SK-N-SH treated with all-trans-retinoic acid at 6 μM for 48 hours (cell line): ENCODE data around the gene SDR42E2.

ENCODE experiments used
- ATAC-seq: fragments of 200-7000 bp; cut with Tn5 transposase; 3 replicates; pipeline ENCODE4 v1.9.1; 2020; ENCODE audit warnings: mild to moderate bottlenecking, moderate library complexity
- ARNTL ChIP-seq: fragments of 450-650 bp; formaldehyde crosslinking; IDR thresholded peaks from 2 replicates; pipeline ENCODE4 v1.5.0; 2020; ENCODE audit warnings: low read depth, mild to moderate bottlenecking, moderate library complexity, borderline replicate concordance
- BACH2 ChIP-seq: fragments of 250-450 bp; sonication (Bioruptor Pico); IDR thresholded peaks from 2 replicates; pipeline ENCODE4 v1.9.0; 2021; ENCODE audit warnings: mild to moderate bottlenecking, borderline replicate concordance
- CSDC2 ChIP-seq: fragments of 250-450 bp; sonication (Bioruptor Pico); IDR thresholded peaks from 2 replicates; pipeline ENCODE4 v1.5.0; 2020; ENCODE audit warnings: mild to moderate bottlenecking, moderate library complexity
- ESRRG ChIP-seq: fragments of 250-450 bp; sonication (Bioruptor Pico); IDR thresholded peaks from 2 replicates; pipeline ENCODE4 v1.6.1; 2021; ENCODE audit warnings: mild to moderate bottlenecking
- GLIS3 ChIP-seq: fragments of 250-450 bp; sonication (Bioruptor Pico); IDR thresholded peaks from 2 replicates; pipeline ENCODE4 v1.5.0; 2020; ENCODE audit warnings: mild to moderate bottlenecking, moderate library complexity
- ISL1 ChIP-seq: fragments of 250-450 bp; sonication (Bioruptor Pico); IDR thresholded peaks from 2 replicates; pipeline ENCODE4 v2.1.2; 2022; ENCODE audit warnings: mild to moderate bottlenecking, moderate library complexity
- OSR1 ChIP-seq: fragments of 250-450 bp; sonication (Bioruptor Pico); IDR thresholded peaks from 2 replicates; pipeline ENCODE4 v1.8.0; 2022; ENCODE audit warnings: moderate library complexity, mild to moderate bottlenecking, inconsistent platforms
- RARB ChIP-seq: fragments of 250-450 bp; sonication (Bioruptor Pico); IDR thresholded peaks from 2 replicates; pipeline ENCODE4 v1.8.0; 2021; ENCODE audit warnings: mild to moderate bottlenecking, moderate library complexity
- TCF4 ChIP-seq: fragments of 250-450 bp; sonication (Bioruptor Pico); IDR thresholded peaks from 2 replicates; pipeline ENCODE4 v1.8.0; 2021; ENCODE audit warnings: mild to moderate bottlenecking, moderate library complexity, borderline replicate concordance
- TOX ChIP-seq: fragments of 250-450 bp; sonication (Bioruptor Pico); IDR thresholded peaks from 2 replicates; pipeline ENCODE4 v1.8.0; 2021; ENCODE audit warnings: mild to moderate bottlenecking, moderate library complexity, borderline replicate concordance
- ZC3H10 ChIP-seq: fragments of 250-450 bp; sonication (Bioruptor Pico); IDR thresholded peaks from 2 replicates; pipeline ENCODE4 v1.5.1; 2021; ENCODE audit warnings: mild to moderate bottlenecking, moderate library complexity
- ZFP3 ChIP-seq: fragments of 250-450 bp; sonication (Bioruptor Pico); IDR thresholded peaks from 2 replicates; pipeline ENCODE4 v1.5.0; 2020; ENCODE audit warnings: mild to moderate bottlenecking, moderate library complexity
- ZFP30 ChIP-seq: fragments of 450-650 bp; formaldehyde crosslinking; IDR thresholded peaks from 2 replicates; pipeline ENCODE4 v1.5.0; 2022; ENCODE audit warnings: mild to moderate bottlenecking, moderate library complexity
- ZNF565 ChIP-seq: fragments of 450-650 bp; formaldehyde crosslinking; conservative IDR thresholded peaks from 2 replicates; pipeline ENCODE4 v1.5.0; 2020; ENCODE audit warnings: low read depth, mild to moderate bottlenecking, moderate library complexity
- ZNF70 ChIP-seq: fragments of 450-650 bp; formaldehyde crosslinking; IDR thresholded peaks from 2 replicates; pipeline ENCODE4 v1.5.0; 2020; ENCODE audit warnings: mild to moderate bottlenecking, moderate library complexity
- ZNF8 ChIP-seq: fragments of 450-650 bp; formaldehyde crosslinking; IDR thresholded peaks from 2 replicates; pipeline ENCODE4 v1.5.0; 2020; ENCODE audit warnings: mild to moderate bottlenecking, moderate library complexity
- TF ChIP-seq, protein P1 (sequence below): fragments of 250-450 bp; sonication (Bioruptor Pico); IDR thresholded peaks from 2 replicates; pipeline ENCODE4 v1.5.0; 2020; ENCODE audit warnings: mild to moderate bottlenecking, moderate library complexity
- TF ChIP-seq, protein P2 (sequence below): fragments of 250-450 bp; sonication (Bioruptor Pico); IDR thresholded peaks from 2 replicates; pipeline ENCODE4 v1.5.1; 2021; ENCODE audit warnings: mild to moderate bottlenecking, moderate library complexity
- TF ChIP-seq, protein P3 (sequence below): fragments of 250-450 bp; sonication (Bioruptor Pico); IDR thresholded peaks from 2 replicates; pipeline ENCODE4 v1.8.0; 2020; ENCODE audit warnings: mild to moderate bottlenecking, moderate library complexity, borderline replicate concordance
- TF ChIP-seq, protein P4 (sequence below): fragments of 250-450 bp; sonication (Bioruptor Pico); IDR thresholded peaks from 2 replicates; pipeline ENCODE4 v1.8.0; 2021; ENCODE audit warnings: low read depth, mild to moderate bottlenecking, moderate library complexity, borderline replicate concordance

SDR42E2 gene

DNA sequence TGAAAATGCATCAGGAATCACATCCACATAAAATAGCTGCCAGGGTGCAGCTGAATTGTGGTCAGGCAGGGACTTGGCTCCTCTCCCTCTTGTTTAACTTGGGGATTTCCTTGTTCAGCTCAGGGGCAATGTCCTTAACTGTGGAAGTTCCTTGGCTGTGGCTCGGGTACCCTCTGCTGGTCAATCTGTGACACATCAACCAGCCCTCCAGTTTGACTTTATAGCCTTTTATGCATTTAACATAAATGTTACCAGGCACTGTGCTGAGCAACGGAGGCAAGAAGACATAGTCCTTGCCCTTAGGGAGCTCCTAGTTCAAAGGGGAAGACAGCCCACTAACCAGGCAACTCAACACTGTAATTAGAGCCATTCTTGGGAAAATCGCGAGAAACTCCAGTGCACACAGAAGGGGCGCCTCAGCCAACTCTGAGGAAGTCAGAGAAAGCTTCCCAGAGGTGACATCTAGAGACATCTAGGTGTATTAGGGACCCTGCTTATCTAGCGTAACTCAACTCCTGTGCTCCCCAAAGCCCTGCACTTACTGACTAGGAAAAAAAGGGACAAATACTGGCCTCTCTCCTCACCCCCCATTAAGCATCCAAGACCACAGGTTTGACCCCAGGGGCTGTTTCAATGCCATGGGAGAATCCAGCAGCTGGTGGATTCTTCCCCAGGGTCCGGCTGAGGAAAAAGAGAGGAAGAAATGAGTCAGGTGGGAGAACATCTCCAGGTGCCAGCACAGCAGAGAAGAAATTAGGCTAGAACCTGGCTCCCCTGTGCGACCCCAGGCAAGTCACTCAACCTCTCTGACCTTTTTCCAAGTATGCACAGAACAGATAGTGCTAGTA, 26.5 kb downstream of the SDR42E2 start:
- ATAC-seq, result peak; percentile 9
- TF ChIP-seq ZC3H10 (CRISPR knock-in tag) (no peak), ZFP3 (CRISPR knock-in tag) (no peak), CSDC2 (CRISPR knock-in tag) (no peak), ZNF8 (CRISPR knock-in tag) (no peak), OSR1 (CRISPR knock-in tag) (no peak)
- TF ChIP-seq, protein P1, sequence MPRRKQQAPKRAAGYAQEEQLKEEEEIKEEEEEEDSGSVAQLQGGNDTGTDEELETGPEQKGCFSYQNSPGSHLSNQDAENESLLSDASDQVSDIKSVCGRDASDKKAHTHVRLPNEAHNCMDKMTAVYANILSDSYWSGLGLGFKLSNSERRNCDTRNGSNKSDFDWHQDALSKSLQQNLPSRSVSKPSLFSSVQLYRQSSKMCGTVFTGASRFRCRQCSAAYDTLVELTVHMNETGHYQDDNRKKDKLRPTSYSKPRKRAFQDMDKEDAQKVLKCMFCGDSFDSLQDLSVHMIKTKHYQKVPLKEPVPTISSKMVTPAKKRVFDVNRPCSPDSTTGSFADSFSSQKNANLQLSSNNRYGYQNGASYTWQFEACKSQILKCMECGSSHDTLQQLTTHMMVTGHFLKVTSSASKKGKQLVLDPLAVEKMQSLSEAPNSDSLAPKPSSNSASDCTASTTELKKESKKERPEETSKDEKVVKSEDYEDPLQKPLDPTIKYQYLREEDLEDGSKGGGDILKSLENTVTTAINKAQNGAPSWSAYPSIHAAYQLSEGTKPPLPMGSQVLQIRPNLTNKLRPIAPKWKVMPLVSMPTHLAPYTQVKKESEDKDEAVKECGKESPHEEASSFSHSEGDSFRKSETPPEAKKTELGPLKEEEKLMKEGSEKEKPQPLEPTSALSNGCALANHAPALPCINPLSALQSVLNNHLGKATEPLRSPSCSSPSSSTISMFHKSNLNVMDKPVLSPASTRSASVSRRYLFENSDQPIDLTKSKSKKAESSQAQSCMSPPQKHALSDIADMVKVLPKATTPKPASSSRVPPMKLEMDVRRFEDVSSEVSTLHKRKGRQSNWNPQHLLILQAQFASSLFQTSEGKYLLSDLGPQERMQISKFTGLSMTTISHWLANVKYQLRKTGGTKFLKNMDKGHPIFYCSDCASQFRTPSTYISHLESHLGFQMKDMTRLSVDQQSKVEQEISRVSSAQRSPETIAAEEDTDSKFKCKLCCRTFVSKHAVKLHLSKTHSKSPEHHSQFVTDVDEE, result no peak
- TF ChIP-seq, protein P2, sequence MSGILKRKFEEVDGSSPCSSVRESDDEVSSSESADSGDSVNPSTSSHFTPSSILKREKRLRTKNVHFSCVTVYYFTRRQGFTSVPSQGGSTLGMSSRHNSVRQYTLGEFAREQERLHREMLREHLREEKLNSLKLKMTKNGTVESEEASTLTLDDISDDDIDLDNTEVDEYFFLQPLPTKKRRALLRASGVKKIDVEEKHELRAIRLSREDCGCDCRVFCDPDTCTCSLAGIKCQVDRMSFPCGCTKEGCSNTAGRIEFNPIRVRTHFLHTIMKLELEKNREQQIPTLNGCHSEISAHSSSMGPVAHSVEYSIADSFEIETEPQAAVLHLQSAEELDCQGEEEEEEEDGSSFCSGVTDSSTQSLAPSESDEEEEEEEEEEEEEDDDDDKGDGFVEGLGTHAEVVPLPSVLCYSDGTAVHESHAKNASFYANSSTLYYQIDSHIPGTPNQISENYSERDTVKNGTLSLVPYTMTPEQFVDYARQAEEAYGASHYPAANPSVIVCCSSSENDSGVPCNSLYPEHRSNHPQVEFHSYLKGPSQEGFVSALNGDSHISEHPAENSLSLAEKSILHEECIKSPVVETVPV (CRISPR knock-in tag), result no peak
- TF ChIP-seq, protein P3, sequence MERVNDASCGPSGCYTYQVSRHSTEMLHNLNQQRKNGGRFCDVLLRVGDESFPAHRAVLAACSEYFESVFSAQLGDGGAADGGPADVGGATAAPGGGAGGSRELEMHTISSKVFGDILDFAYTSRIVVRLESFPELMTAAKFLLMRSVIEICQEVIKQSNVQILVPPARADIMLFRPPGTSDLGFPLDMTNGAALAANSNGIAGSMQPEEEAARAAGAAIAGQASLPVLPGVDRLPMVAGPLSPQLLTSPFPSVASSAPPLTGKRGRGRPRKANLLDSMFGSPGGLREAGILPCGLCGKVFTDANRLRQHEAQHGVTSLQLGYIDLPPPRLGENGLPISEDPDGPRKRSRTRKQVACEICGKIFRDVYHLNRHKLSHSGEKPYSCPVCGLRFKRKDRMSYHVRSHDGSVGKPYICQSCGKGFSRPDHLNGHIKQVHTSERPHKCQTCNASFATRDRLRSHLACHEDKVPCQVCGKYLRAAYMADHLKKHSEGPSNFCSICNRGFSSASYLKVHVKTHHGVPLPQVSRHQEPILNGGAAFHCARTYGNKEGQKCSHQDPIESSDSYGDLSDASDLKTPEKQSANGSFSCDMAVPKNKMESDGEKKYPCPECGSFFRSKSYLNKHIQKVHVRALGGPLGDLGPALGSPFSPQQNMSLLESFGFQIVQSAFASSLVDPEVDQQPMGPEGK (CRISPR knock-in tag), result no peak

DNA sequence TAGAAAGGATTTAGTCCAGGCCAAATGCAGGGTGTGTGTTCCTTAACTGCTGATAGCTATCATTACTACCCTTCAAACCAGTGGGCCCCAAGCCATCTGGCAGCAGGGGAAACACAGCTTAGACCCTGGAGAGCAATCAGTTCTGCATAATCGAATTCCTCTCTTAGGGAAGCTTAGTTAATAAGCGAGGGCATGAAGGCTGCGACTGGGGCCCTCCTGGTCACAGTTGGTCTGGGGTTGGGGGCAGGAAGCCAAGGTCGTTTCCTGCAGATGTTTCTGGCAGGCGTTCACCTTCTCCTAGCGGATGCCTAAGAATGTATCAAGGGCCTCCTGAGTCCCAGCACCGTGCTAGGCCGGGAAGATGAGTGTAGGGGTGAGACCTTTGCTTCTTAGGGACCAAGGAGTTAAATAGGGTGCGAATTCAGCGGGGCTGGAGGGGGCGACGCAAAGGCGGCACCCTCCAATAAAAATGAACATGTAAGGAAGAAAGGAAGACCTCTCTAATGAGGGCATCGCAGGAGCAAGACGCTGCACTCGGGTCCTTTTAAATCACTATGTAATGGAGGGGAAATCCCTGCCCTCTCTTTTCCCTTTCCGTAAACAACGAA, 27.3 kb downstream of the SDR42E2 start:
- no peak for TF ChIP-seq ZFP30 (CRISPR knock-in tag)
- TF ChIP-seq ESRRG, result no peak
- TF ChIP-seq ZFP3 (CRISPR knock-in tag), result no peak
- TF ChIP-seq ZNF8 (CRISPR knock-in tag), result no peak
- no peak for TF ChIP-seq ZNF565 (CRISPR knock-in tag)
- TF ChIP-seq GLIS3 (CRISPR knock-in tag), result no peak
- no peak for TF ChIP-seq TOX
- peak; percentile 43; the same call in 1 of the 2 replicates for TF ChIP-seq TCF4 (CRISPR knock-in tag)
- TF ChIP-seq, protein P4, sequence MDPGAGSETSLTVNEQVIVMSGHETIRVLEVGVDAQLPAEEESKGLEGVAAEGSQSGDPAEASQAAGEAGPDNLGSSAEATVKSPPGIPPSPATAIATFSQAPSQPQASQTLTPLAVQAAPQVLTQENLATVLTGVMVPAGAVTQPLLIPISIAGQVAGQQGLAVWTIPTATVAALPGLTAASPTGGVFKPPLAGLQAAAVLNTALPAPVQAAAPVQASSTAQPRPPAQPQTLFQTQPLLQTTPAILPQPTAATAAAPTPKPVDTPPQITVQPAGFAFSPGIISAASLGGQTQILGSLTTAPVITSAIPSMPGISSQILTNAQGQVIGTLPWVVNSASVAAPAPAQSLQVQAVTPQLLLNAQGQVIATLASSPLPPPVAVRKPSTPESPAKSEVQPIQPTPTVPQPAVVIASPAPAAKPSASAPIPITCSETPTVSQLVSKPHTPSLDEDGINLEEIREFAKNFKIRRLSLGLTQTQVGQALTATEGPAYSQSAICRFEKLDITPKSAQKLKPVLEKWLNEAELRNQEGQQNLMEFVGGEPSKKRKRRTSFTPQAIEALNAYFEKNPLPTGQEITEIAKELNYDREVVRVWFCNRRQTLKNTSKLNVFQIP (CRISPR knock-in tag), result no peak
- no peak for ATAC-seq

DNA sequence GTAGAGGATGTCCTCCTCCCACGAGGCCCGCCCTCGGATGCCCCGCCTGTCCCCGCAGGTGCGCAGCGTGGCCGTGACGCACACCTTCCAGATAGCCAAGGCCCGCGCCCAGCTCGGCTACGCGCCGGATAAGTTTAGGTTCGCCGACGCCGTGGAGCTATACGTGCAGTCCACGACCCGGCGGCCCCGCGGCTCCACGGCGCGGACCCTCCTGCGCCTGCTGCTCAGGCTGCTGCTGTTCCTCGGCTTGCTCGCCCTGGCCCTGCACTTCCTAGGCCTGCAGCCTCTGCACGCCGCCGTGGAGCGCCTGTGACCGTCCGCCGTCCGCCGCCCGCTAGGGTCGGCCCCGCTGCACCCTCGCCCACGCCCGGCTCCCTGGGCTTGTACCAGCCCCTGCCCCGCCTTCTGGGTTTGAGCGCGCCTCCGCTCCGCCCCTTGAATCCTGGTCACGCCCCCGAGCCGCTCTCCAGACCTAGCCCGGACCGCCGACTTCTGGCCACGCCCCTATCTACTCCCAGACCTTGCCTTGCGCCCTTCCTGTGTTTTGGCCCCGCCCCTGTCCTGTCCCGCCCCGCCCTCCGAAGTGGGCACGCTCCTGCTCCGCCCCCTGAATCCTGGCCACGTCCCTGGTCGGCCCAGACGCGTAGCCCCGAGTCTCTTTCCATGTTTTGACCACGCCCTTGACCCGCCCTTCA, 27.9 kb downstream of the SDR42E2 start:
- TF ChIP-seq ZFP3 (CRISPR knock-in tag) (0 out of 2 replicates have a peak, but pooled peaks have one; percentile 13), RARB (CRISPR knock-in tag) (no peak), ESRRG (0 out of 2 replicates have a peak, but pooled peaks have one; percentile 66)
- ATAC-seq, result peak; percentile 81

DNA sequence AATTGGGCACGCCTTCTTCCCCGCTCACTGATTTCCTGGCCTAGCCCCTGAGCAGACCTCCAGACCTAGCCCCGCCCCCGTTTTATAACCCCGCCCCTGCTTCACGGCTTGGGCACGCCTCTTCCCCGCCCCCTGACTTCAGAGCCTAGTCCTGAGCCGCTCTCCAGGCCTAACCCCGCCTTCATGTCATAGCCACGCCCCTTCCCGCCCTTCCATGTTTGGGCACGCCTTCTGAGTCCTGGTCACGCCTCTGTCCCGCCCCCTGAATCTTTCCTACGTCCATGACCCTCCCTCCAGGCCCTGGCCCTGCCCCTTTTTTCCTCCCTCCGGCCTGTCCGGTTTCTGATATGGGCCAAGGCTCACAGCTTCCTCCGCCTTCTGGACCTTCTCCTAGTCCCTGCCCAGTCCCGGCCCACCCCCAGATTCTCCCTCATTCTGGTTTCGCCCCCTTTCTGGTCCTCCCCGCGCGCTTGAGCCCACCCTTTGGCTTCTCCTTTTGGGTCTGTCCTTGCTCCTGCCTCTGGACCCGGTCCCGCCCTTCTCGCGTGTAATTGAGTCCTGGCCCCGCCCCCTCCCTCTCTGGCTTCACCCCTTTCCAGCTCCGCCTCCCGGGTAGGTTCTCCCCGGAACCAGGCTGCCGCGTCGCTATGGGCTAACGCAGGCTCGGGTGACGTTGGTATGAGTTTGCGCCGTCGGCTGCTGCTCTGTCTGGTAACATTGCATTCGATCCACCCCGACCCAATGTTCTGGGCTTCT, 28.6 kb downstream of the SDR42E2 start:
- no peak for TF ChIP-seq ZNF70 (CRISPR knock-in tag)
- TF ChIP-seq ARNTL, result no peak
- TF ChIP-seq, protein P4 (CRISPR knock-in tag), result no peak
- no peak for TF ChIP-seq ZNF565 (CRISPR knock-in tag)
- no peak for TF ChIP-seq BACH2
- TF ChIP-seq, protein P1, result no peak
- TF ChIP-seq ISL1 (CRISPR knock-in tag), result no peak
- no peak for TF ChIP-seq RARB (CRISPR knock-in tag)
- TF ChIP-seq GLIS3 (CRISPR knock-in tag), result no peak
- peak; percentile 78 for ATAC-seq
